Measurements from ENCODE around the gene MAN1B1.

The MAN1B1 gene

DNA sequence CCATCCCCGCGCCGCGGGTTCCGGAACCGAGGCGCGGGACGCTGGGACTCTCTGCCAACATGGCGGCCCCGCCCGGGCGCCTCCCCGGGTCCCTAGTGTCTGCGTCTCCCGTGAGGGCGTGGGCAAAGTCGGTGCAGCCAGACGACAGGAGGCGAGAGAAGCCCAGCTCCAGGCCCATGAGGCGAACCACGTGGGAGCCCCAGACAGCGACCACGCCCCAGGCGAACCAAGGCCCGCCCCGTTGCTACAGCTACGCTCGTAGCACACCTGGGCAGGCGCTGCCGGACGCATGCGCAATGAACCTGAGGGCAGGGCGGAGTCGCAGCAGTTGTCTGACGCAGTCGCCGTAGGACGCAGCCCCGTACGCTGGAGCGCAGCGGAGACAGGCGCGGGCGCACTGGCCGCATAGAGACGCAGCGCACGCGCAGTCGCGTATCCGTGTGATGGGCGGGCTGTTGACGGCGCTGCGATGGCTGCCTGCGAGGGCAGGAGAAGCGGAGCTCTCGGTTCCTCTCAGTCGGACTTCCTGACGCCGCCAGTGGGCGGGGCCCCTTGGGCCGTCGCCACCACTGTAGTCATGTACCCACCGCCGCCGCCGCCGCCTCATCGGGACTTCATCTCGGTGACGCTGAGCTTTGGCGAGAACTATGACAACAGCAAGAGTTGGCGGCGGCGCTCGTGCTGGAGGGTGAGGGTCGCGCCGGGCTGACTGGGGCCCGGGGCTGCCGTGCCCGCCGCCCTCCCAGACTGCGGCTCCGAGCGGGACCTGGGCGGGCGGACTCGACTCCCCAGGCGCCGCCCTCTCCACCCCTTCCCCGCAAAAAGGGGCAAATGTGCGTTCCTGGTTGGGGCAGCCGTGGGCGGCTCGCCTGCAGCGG is at the start of gene MAN1B1:
Gene MAN1B1 (plus strand): TSS at position 455 of the 878 bp plus-strand sequence. CDS start 15 bp downstream, at position 470.
- TF ChIP-seq YY1 (IDR thresholded peaks at IDR 0.05; ENCODE audit: low read depth) (peak; percentile 89), CEBPB (IDR thresholded peaks at IDR 0.05) (no peak), EGR1 (IDR thresholded peaks at IDR 0.05) (0 out of 2 replicates have a peak, but pooled peaks have one; percentile 5), TCF12 (IDR thresholded peaks at IDR 0.05; ENCODE audit: low read depth) (0 out of 2 replicates have a peak, but pooled peaks have one; percentile 29), FOXM1 (IDR thresholded peaks at IDR 0.05; ENCODE audit: borderline replicate concordance, low read depth) (no peak), TEAD4 (IDR thresholded peaks at IDR 0.05) (no peak), TAF1 (IDR thresholded peaks at IDR 0.05; ENCODE audit: low read depth) (peak; percentile 95)
- TF ChIP-seq, protein P1, sequence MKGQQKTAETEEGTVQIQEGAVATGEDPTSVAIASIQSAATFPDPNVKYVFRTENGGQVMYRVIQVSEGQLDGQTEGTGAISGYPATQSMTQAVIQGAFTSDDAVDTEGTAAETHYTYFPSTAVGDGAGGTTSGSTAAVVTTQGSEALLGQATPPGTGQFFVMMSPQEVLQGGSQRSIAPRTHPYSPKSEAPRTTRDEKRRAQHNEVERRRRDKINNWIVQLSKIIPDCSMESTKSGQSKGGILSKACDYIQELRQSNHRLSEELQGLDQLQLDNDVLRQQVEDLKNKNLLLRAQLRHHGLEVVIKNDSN (IDR thresholded peaks at IDR 0.05), result peak; percentile 89
- TF ChIP-seq, protein P2, sequence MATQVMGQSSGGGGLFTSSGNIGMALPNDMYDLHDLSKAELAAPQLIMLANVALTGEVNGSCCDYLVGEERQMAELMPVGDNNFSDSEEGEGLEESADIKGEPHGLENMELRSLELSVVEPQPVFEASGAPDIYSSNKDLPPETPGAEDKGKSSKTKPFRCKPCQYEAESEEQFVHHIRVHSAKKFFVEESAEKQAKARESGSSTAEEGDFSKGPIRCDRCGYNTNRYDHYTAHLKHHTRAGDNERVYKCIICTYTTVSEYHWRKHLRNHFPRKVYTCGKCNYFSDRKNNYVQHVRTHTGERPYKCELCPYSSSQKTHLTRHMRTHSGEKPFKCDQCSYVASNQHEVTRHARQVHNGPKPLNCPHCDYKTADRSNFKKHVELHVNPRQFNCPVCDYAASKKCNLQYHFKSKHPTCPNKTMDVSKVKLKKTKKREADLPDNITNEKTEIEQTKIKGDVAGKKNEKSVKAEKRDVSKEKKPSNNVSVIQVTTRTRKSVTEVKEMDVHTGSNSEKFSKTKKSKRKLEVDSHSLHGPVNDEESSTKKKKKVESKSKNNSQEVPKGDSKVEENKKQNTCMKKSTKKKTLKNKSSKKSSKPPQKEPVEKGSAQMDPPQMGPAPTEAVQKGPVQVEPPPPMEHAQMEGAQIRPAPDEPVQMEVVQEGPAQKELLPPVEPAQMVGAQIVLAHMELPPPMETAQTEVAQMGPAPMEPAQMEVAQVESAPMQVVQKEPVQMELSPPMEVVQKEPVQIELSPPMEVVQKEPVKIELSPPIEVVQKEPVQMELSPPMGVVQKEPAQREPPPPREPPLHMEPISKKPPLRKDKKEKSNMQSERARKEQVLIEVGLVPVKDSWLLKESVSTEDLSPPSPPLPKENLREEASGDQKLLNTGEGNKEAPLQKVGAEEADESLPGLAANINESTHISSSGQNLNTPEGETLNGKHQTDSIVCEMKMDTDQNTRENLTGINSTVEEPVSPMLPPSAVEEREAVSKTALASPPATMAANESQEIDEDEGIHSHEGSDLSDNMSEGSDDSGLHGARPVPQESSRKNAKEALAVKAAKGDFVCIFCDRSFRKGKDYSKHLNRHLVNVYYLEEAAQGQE (IDR thresholded peaks at IDR 0.05; ENCODE audit: low read depth), result no peak; the same call in 1 of the 2 replicates
- TF ChIP-seq, protein P3, sequence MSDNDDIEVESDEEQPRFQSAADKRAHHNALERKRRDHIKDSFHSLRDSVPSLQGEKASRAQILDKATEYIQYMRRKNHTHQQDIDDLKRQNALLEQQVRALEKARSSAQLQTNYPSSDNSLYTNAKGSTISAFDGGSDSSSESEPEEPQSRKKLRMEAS (IDR thresholded peaks at IDR 0.05), result peak; percentile 92

DNA sequence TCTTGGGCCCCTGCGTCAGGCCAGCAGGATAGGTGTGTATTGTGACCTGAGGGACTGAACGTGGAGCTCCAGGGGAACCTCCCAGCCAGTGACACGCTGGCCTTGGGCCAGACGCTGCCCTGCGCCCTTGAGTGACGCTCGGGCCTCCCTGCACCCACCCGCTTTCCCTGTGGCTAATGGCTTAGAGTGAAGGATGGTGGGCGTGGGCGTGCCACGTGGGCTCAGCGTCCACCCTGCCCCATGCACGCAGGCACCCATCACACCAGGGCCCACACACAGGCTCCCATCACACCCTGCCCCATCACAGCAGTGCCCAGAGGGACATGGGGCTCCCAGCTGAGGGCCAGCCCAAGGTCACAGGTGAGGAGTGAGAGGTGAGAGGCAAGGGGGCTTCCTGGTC is 49.8 kb upstream of the MAN1B1 start:
- TF ChIP-seq EP300 (IDR thresholded peaks at IDR 0.05; ENCODE audit: borderline replicate concordance) (no peak), ZBTB7A (IDR thresholded peaks at IDR 0.05; ENCODE audit: low read depth) (no peak), TEAD4 (IDR thresholded peaks at IDR 0.05) (no peak), TAF1 (IDR thresholded peaks at IDR 0.05; ENCODE audit: low read depth) (no peak), EGR1 (IDR thresholded peaks at IDR 0.05) (no peak), NFIC (IDR thresholded peaks at IDR 0.05) (no peak), CEBPB (IDR thresholded peaks at IDR 0.05) (no peak), YY1 (IDR thresholded peaks at IDR 0.05; ENCODE audit: low read depth) (no peak), CREB1 (IDR thresholded peaks at IDR 0.05; ENCODE audit: low read depth) (no peak), TCF12 (IDR thresholded peaks at IDR 0.05; ENCODE audit: low read depth) (no peak)
- TF ChIP-seq, protein P2 (IDR thresholded peaks at IDR 0.05; ENCODE audit: low read depth), result no peak
- TF ChIP-seq, protein P3 (IDR thresholded peaks at IDR 0.05), result no peak
- TF ChIP-seq, protein P1 (IDR thresholded peaks at IDR 0.05), result no peak

DNA sequence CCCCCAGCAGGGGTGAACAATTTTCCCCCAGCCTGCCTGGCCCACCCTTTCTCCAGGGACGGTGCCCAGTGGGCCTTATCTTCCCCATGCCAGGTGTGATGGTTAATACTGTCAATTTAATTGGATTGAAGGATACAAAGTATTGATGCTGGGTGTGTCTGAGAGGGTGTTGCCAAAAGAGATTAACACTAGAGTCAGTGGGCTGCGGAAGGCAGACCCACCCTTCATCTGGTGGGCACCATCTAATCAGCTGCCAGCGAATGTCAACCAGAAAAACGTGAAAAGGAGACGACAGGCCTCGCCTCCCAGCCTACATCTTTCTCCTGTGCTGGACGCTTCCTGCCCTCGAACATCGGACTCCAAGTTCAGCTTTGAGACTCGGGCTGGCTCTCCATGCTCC is 49.3 kb upstream of the MAN1B1 start:
- TF ChIP-seq CREB1 (IDR thresholded peaks at IDR 0.05; ENCODE audit: low read depth), result no peak
- no peak for TF ChIP-seq TCF12 (IDR thresholded peaks at IDR 0.05; ENCODE audit: low read depth)
- TF ChIP-seq TAF1 (IDR thresholded peaks at IDR 0.05; ENCODE audit: low read depth), result no peak
- TF ChIP-seq EGR1 (IDR thresholded peaks at IDR 0.05), result no peak
- TF ChIP-seq, protein P3 (IDR thresholded peaks at IDR 0.05), result no peak
- TF ChIP-seq ZBTB7A (IDR thresholded peaks at IDR 0.05; ENCODE audit: low read depth), result no peak
- no peak for TF ChIP-seq NFIC (IDR thresholded peaks at IDR 0.05)
- TF ChIP-seq FOXM1 (IDR thresholded peaks at IDR 0.05; ENCODE audit: borderline replicate concordance, low read depth), result no peak
- TF ChIP-seq CEBPB (IDR thresholded peaks at IDR 0.05), result no peak
- TF ChIP-seq, protein P1 (IDR thresholded peaks at IDR 0.05), result no peak
- no peak for TF ChIP-seq RAD21 (IDR thresholded peaks at IDR 0.05; ENCODE audit: low read depth)
- no peak for TF ChIP-seq YY1 (IDR thresholded peaks at IDR 0.05; ENCODE audit: low read depth)
- no peak for TF ChIP-seq TEAD4 (IDR thresholded peaks at IDR 0.05)
- TF ChIP-seq, protein P2 (IDR thresholded peaks at IDR 0.05; ENCODE audit: low read depth), result no peak
- TF ChIP-seq EP300 (IDR thresholded peaks at IDR 0.05; ENCODE audit: borderline replicate concordance), result no peak

Data from Ishikawa (cell line).